Lung (tissue), 12 donors: Measurements from ENCODE around the gene GUCY2D. TPM values are rescaled to one million over a fixed set of nuclear protein-coding genes. Genes with fewer than 3 reads are reported as not detected.

Experiments
- ATAC-seq: fragments of 200-7000 bp; cut with Tn5 transposase; one replicate; pipeline ENCODE4 v1.9.1; 2020; ENCODE audit warnings: moderate number of reproducible peaks; ENCODE audit not compliant: insufficient read depth, low FRiP score
- DNase-seq, 3 donors: peaks; one replicate each; pipeline ENCODE4 v3.0.0-alpha.2; 2013 to 2017
- H3K27ac ChIP-seq, 2 donors: one replicate each; pipeline ENCODE4 v1.5.1; 2013; ENCODE audit warnings: mild to moderate bottlenecking in 2 of 2, moderate library complexity in 2 of 2, control low read depth in 1 of 2, inconsistent platforms in 1 of 2, low read depth in 1 of 2, low read length in 1 of 2
- H3K27me3 ChIP-seq, 3 donors: one replicate each; pipeline ENCODE4 v1.5.1; 2013; ENCODE audit warnings: low read length in 2 of 3; ENCODE audit not compliant: control insufficient read depth in 3 of 3, insufficient read depth in 3 of 3
- H3K36me3 ChIP-seq, 4 donors: one replicate each; pipeline ENCODE4 v1.5.1; 2013; ENCODE audit warnings: low read length in 4 of 4, mild to moderate bottlenecking in 1 of 4, moderate library complexity in 1 of 4; ENCODE audit not compliant: control insufficient read depth in 4 of 4, insufficient read depth in 4 of 4
- H3K4me1 ChIP-seq, 5 donors: one replicate each; pipeline ENCODE4 v1.5.1; 2013; ENCODE audit warnings: low read length in 5 of 5, mild to moderate bottlenecking in 2 of 5, moderate library complexity in 1 of 5; ENCODE audit not compliant: control insufficient read depth in 5 of 5, insufficient read depth in 5 of 5
- H3K4me3 ChIP-seq: one replicate; pipeline ENCODE4 v1.5.1; 2013; ENCODE audit warnings: mild to moderate bottlenecking, control low read depth, moderate library complexity
- H3K9ac ChIP-seq, 2 donors: one replicate each; pipeline ENCODE4 v1.5.1; 2013; ENCODE audit warnings: low read length in 2 of 2, control low read depth in 1 of 2; ENCODE audit not compliant: insufficient read depth in 1 of 2
- H3K9me3 ChIP-seq, 4 donors: one replicate each; pipeline ENCODE4 v1.5.1; 2013; ENCODE audit warnings: low read length in 3 of 4, mild to moderate bottlenecking in 1 of 4, moderate library complexity in 1 of 4; ENCODE audit not compliant: control insufficient read depth in 4 of 4, insufficient read depth in 3 of 4
- CTCF ChIP-seq: IDR thresholded peaks from 2 replicates; pipeline ENCODE4 v1.5.1; 2012; ENCODE audit warnings: mild to moderate bottlenecking; ENCODE audit errors: control extremely low read depth, extremely low read depth
- WGBS, 2 donors: extraction: QIAGEN DNeasy Blood & Tissue Kit; methylation state at CpG; one replicate each; pipeline ENCODE4 v1.1.7; 2013; 5-methylcytosine and 5-hydroxymethylcytosine counted together
- polyA plus RNA-seq, 2 donors: library from polyadenylated mRNA; stranded (reverse); fragments of 200-250 nt; gene quantifications; one replicate each; pipeline ENCODE4 v1.2.1, GENCODE V29; 2013
- total RNA-seq, 2 donors: library from RNA; depleted of rRNA in 1 of 2; stranded (reverse); fragments of >200 nt in 1 of 2; gene quantifications; one replicate each; pipeline ENCODE4 v1.2.1, GENCODE V29; 2014 to 2021
- donor health status: control.
- donor health status: control.
- donor health status: Bipolar disorder and iron deficiency.
- donor health status: healthy.
- donor health status: DM: yes; HTN: yes; CAD: no.

The GUCY2D gene
- total and polyA plus RNA-seq, 4 donors = 0.20 to 1.8 (median 0.39) TPM

- DNase-seq (no peak), ATAC-seq (peak; percentile 38)
- no peak overlapping the region for H3K4me3 ChIP-seq
- H3K9me3 ChIP-seq = peaks cover 0 to 3% (median 0%) of the 10 kb centered on the region in 4 donors
- H3K4me1 ChIP-seq = peaks cover 0 to 12% (median 3%) of the 10 kb centered on the region in 5 donors
- no peak for TF ChIP-seq CTCF
- H3K9ac ChIP-seq = peak overlapping the region in 1 of 2 donors; percentile 0
- H3K27me3 ChIP-seq = peaks cover 0 to 28% (median 6%) of the 10 kb centered on the region in 3 donors
- no peaks in the 10 kb centered on the region for H3K36me3 ChIP-seq
- 1 to 2% methylated on average over 42 to 46 of the region's 46 CpGs for WGBS, 2 donors
- peak overlapping the region in 1 of 2 donors; percentile 42 for H3K27ac ChIP-seq
These were observed 13.7 kb downstream of the GUCY2D start for GRCh38 chr17:8015957-8016631.

- Histone ChIP-seq H3K36me3 (no peaks in the 10 kb centered on the region), H3K27me3 (peaks cover 0 to 23% (median 6%) of the 10 kb centered on the region in 3 donors), H3K9me3 (peaks cover 0 to 3% (median 0%) of the 10 kb centered on the region in 4 donors), H3K4me3 (no peak overlapping the region), H3K4me1 (peaks cover 0 to 12% (median 3%) of the 10 kb centered on the region in 5 donors), H3K9ac (peak overlapping the region in 1 of 2 donors; percentile 0), H3K27ac (peak overlapping the region in 1 of 2 donors; percentile 80)
- TF ChIP-seq CTCF = no peak
- DNase-seq = peak; percentile 40 to 56 (median 56)
- ATAC-seq = peak; percentile 83
- WGBS, 2 donors = 20 to 21% methylated on average over 12 of the region's 12 CpGs
These were observed 14.4 kb downstream of the GUCY2D start for GRCh38 chr17:8016632-8017424.

GRCh38 chr17:8018436-8018835 lies 16.0 kb downstream of the GUCY2D start:
- DNase-seq = no peak
- Histone ChIP-seq H3K4me1 (peaks cover 0 to 12% (median 3%) of the 10 kb centered on the region in 5 donors), H3K27me3 (peaks cover 0 to 23% (median 6%) of the 10 kb centered on the region in 3 donors), H3K9me3 (peaks cover 0 to 3% (median 0%) of the 10 kb centered on the region in 4 donors), H3K27ac (no peak overlapping the region), H3K9ac (no peak overlapping the region), H3K4me3 (no peak overlapping the region), H3K36me3 (no peaks in the 10 kb centered on the region)
- WGBS, 2 donors = 36 to 66% methylated on average over 3 of the region's 3 CpGs
- ATAC-seq = no peak
- TF ChIP-seq CTCF = no peak
